Suppressor macrophage treated with lipopolysaccharide for 4 hours (primary cell): ENCODE results near the gene DDX11.
"Not testable (repeated sequence)": the region's sequence is repeated elsewhere in the genome, so short reads cannot be mapped to it uniquely, and the experiment has no call there.

ENCODE experiments used
- DNase-seq: peaks from one replicate; pipeline ENCODE4 v3.0.0-alpha.2; 2020

DDX11 gene

DNA sequence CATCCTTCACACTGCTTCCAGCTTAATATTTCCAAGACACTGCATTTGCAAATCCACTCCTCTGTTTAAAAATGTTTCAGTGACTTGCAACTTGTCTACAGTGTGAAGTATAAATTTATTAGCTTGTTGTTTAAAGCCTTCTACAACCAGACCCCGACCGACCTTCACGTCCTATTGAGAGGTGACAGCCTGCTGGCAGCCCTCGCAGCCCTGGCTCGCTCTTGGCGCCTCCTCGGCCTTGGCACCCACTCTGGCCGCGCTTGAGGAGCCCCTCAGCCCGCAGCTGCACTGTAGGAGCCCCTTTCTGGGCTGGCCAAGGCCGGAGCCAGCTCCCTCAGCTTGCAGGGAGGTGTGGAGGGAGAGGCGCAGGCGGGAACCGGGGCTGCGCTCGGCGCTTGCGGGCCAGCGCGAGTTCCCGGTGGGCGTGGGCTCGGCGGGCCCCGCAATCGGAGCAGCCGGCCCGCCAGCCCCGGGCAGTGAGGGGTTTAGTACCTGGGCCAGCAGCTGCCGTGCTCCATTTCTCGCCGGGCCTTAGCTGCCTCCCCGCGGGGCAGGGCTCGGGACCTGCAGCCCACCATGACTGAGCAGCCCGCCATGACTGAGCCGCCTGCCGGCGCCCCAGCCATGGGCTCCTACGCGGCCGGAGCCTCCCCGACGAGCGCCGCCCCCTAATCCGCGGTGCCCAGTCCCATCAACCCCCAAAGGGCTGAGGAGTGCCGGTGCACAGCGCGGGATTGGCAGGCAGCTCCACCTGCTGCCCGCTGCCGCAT, 2.5 kb upstream of the DDX11 start:
- DNase-seq: not testable (repeated sequence)

DNA sequence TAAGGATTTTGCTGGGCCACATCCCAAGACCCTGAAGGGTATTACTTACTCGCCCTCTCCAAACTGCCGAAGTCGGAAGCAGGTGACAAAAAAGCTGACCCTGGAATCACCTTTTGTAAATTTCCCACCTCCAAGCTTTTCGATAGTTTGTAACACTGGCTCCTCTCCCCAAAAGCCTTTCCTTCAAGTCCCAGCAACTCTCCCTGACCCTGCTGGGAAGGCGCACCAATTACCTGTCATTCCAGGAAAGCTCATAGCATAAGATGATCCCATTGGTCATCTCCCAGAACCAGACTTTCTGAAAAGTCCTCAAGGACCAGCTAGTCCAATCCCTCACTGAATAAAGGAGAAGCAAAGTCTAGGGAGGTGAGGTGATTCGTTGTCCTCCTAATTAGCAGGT, 698 bp upstream of the DDX11 start:
- not testable (repeated sequence) for DNase-seq

DNA sequence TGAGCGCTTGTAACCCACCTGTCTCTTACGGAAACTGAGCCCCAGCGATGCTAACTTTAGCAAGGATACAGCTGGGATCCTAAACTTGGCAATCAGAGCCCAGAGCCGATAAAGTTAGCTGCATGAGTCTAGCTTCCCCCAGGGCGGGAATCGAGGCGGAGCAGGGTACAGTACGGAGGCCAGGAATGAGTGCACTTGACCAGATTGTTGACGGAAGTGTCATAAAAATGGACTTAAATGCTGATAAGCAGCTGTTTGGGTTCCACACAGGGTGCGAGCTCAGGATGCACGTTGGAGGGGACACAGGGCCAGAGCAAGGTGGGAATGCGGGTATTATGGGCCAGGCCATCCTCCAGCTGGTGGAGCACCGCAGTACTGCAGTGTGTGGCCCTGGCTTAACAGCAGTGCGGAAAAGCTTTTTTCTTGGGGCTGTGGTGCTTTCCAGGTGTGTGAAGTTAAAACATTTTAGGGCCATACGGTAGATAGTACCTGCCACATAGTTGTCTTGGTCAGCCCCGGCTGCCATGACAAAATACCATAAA, 744 bp downstream of the DDX11 start:
- not testable (repeated sequence) for DNase-seq

DNA sequence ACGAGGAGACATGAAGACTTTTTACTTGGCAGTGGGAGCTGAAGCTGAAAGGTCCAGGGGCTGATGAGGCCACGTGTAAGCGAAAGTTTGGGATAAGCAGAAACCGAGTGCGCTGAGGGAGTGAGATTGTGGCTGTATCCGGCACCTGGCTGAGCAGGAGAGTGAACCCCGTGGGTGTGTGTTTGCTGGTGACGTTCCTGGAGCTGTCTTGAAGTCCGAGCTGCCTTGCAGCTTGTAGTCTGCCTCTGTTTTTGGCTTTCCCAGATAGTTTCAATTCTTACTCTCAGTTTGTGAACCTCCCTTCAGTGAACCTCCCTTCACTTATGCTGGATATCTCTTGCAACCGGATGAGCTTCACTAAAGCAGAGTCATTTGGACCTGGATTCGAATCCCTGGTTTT, 2.5 kb downstream of the DDX11 start:
- not testable (repeated sequence) for DNase-seq

DNA sequence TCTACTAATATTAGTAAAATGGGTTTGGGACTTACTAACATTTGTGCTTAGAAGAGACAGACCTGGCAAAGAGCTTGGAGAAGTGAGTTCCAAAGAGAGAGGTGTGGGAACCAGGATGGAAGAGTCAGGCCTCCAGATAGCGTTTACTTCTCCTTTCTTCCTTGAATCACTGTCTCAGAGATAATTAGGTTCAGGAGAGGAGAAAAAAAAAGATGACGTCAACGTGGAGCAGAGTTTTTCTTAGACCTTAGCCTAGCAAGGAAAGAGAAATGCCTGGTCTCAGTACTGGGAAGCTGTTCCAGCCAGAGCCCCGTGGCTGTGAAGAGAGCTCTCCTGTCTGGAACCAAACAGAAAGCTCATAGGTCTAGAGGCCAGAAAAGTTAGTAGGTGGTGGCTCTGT, 3.4 kb downstream of the DDX11 start:
- not testable (repeated sequence) for DNase-seq

DNA sequence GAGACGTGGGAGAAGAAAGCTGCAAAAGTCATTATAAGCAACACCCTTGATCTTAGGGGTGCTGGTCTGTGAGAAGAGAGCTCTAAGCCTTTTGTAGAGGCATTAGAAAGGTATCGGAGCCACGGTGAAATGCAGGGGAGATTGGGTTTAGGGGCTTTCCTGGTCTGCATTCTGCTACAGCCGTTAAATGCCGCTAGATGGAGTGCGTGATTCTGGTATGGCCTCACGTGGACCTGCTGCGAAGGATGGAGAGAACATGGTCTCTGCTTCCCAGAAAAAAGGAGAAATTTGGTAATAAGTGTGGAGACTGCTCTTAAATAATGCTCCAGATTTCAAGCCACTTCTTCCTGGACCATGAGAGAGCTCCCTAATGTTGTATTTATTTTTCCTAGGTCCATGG, 4.3 kb downstream of the DDX11 start:
- not testable (repeated sequence) for DNase-seq

DNA sequence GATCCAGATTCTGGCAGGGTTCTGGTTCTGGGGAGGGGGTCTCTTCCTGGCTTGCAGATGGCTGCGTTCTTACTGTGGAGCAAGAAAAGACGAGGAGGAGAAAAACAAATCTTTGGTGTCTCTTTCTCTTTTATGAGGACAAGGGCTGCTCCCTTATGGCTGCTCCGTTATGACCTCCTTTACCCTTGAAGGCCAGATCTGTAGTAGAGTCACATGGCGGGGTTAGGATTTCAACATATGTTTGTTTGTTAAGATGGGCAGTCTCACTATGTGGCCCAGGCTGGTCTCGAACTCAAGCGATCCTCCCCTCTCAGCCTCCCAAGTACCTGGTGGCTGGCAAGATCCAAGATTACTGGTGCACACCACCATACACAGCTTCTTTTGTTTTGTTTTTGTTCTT, 5.8 kb downstream of the DDX11 start:
- not testable (repeated sequence) for DNase-seq

- DNase-seq: not testable (repeated sequence)
Observed at GRCh38 chr12:31080221-31080620, 6.6 kb downstream of the DDX11 start.

GRCh38 chr12:31081274-31081673, 7.6 kb downstream of the DDX11 start:
- not testable (repeated sequence) for DNase-seq

GRCh38 chr12:31084241-31084640, 10.6 kb downstream of the DDX11 start:
- not testable (repeated sequence) for DNase-seq

GRCh38 chr12:31086032-31086431, 12.4 kb downstream of the DDX11 start:
- not testable (repeated sequence) for DNase-seq

GRCh38 chr12:31087486-31087885, 13.8 kb downstream of the DDX11 start:
- not testable (repeated sequence) for DNase-seq

DNA sequence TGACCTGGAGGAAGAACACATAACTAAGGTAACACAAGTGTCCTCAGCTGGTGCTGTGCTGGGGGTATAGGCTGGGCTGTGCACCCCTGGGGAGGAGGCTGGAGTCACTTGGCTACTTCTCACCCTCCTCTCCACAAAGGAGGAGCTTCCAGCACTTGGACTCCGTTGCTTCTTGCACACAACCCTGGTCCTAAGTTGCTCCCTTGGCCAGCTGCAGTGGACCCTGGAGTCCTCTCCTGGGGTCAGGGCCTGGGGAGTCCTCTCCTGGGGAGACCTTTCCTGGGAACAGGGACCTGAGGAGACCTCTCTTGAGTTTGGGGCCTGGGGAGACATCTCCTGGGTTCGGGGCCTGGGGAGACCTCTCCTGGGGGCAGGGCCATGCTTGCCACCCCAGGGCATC, 14.3 kb downstream of the DDX11 start:
- not testable (repeated sequence) for DNase-seq

DNA sequence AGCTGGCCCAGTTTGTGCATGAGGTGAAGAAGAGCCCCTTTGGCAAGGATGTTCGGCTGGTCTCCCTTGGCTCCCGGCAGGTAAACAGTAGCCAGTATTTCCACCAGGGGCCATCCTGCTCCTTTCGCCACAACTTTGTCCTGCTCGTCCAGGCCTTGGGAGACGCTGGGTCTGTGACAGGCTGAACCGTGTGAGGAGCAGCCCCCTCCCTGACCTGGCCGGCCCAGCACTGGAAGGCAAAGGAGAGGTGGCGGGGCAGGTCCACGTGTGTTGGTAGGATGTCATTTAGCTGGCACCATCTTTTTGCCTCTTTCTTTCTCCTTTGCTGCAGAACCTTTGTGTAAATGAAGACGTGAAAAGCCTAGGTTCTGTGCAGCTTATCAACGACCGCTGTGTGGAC, 15.4 kb downstream of the DDX11 start:
- no peak for DNase-seq

- not testable (repeated sequence) for DNase-seq
Observed at GRCh38 chr12:31091629-31092028, 18.0 kb downstream of the DDX11 start.

GRCh38 chr12:31092718-31093117, 19.1 kb downstream of the DDX11 start:
- not testable (repeated sequence) for DNase-seq

DNA sequence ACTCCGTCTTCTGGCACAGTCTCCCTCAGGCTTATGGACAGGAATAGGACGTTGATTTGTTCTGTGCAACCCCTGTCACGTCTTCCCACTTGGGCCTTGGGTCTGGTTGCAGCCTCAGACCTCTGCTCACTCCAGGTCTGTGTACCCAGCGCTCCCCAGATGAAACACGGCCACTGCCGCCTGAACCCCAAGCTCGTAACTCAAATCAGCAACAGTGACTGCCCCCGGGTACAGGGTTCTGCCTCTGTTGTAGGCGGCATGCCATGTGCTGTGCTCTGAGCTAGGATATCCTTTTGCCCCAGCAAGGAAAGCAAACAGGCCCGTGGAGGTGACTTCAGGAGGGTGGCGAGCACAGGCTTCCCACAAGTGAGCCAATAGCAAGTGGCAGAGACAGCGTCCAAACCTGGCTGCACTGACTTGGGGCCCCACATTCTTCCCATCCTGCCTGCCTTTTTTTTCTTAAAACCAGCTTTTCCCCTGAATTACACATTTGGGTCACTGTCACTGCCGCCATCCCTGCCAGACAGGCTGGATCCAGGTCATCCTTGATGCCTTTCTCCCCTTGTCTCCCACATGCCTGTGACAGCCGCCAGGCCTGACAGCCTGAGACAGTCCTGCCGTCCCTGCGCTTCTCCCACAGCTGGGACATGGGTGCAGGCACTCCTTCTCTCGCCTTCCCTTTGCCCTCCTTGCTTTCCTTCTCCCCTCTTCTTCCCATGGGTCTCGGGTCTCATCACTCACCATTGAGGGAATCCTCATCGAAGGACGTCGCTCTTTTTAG, 21.6 kb downstream of the DDX11 start:
- DNase-seq: not testable (repeated sequence)

DNA sequence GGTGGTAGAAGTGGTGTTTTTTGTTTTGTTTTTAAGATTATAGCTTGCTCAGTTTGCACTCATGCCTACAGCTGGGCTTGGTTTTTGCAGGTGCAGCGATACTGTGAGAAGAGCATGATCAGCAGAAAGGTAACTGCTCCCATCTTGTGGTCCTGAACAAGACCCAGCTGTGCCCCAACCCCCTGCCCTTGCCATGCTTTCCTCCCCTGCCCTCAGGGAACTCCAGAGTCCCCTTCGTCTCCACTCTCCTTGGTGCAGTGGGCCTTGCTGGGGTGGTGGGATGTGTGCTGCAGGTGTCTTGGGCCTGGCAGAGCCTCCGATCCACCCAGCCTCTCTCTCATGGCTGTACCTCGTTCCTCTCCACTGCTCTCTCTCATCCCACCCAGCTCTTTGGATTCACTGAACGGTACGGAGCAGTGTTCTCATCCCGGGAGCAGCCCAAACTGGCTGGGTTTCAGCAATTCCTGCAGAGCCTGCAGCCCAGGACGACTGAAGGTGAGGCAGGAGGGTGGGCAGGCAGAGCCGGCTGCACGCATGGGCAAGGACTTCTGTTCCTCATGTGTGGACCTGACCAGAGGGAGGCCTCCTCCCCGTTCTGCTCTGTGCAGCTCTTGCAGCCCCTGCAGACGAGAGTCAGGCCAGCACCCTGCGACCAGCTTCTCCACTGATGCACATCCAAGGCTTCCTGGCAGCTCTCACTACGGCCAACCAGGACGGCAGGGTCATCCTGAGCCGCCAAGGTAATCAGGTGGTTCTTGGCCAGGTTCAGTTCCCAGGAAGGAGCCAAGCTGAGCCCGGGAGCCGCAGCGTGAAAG, 22.8 kb downstream of the DDX11 start:
- not testable (repeated sequence) for DNase-seq

DNA sequence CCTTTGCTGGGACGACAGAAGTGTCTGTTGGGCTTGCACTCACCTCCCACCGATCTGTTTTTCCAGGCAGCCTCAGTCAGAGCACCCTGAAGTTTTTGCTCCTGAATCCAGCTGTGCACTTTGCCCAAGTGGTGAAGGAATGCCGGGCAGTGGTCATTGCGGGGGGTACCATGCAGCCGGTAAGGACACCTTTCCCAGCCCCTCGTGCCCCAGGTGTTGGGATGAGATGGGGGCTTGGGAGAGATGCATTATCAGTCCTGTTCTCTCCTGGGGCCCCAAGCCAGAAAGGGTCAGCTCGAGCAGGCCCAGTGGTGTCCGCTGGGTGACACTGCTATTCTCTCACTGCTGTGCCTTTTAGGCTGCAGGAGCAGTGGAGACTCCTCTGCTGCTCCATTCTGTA, 24.2 kb downstream of the DDX11 start:
- not testable (repeated sequence) for DNase-seq

DNA sequence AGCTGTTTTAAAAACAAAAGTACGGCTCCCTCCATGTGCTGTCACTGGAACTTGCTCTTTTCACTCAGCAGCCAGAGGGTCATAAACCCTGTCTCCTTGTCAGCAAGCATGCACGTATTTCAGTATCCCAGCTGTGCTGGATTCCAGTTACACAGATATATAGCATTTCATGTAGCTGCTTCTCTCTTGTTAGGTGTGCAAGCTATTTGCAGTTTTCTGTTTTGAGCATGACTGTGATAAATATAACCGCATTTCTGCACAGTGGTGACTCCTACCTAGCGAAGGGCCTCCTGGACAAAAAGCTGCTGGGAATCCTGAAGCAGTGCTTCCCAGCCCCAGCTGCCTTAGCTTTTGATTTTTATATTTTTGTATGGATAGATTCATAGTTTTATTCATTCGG, 24.7 kb downstream of the DDX11 start:
- DNase-seq: not testable (repeated sequence)

DNA sequence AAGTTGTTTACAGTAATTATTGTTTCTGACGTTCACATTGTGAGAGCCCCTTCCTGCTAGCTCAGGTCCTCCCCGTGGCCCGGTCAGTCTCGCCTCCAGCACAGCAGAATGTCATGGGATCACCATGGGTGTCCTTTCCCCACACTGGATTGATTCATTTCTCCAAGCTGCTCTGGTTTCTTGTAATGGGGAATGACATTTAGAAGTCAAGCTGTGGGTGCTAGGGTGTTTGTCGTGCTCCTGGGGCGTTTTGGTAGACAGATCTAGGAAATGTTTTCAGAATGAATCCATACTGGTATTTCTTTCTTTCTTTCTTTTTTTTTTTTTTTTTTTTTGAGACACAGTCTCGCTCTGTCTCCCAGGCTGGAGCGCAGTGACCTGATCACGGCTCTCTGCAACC, 25.1 kb downstream of the DDX11 start:
- DNase-seq: not testable (repeated sequence)

GRCh38 chr12:31099434-31099833, 25.8 kb downstream of the DDX11 start:
- not testable (repeated sequence) for DNase-seq
